ENCODE measurements around the gene OR6Q1.

- TF ChIP-seq CTCF (IDR thresholded peaks at IDR 0.05; ENCODE audit: poor library complexity, severe bottlenecking) (no peak), SMC3 (conservative IDR thresholded peaks at IDR 0.05; ENCODE audit: poor library complexity) (no peak)
These were observed 27.2 kb upstream of the OR6Q1 start for GRCh38 chr11:58003591-58003990.
